Mammary epithelial cell (primary cell): ENCODE results near the gene RSAD1.

Experiments
- CTCF ChIP-seq, 2 donors: IDR thresholded peaks in 1 of 2; conservative IDR thresholded peaks in 1 of 2; 2 replicates each; pipeline ENCODE4 v1.5.1; 2011 to 2012; ENCODE audit warnings: inconsistent platforms in 2 of 2, low read length in 2 of 2, mild to moderate bottlenecking in 2 of 2, control low read depth in 1 of 2, low read depth in 1 of 2; ENCODE audit not compliant: insufficient read depth in 1 of 2; ENCODE audit errors: extremely low read depth in 1 of 2
- EZH2 ChIP-seq: IDR thresholded peaks from 2 replicates; pipeline ENCODE4 v1.6.1; 2012; ENCODE audit warnings: low read length, inconsistent platforms, borderline replicate concordance

- TF ChIP-seq CTCF (conservative IDR thresholded peaks at IDR 0.05 in 1 of 2, IDR thresholded peaks at IDR 0.05 in 1 of 2; ENCODE audit: extremely low read depth in 1 of 2, insufficient read depth in 1 of 2, low read depth in 1 of 2, low read length in 2 of 2) = no peak
- no peak for TF ChIP-seq EZH2
Measured at GRCh38 chr17:50459756-50460155, 18.9 kb upstream of the RSAD1 start.
